Fibroblast of mammary gland (primary cell): ENCODE measurements around the gene SLC12A6.

Source experiments
- DNase-seq: peaks from one replicate; pipeline ENCODE4 v3.0.0-alpha.2; 2010; ENCODE audit warnings: low read depth
- H3K4me3 ChIP-seq: 2 replicates; pipeline ENCODE4 v1.5.1; 2011; ENCODE audit warnings: low read depth, mild to moderate bottlenecking, low read length, moderate library complexity; ENCODE audit not compliant: control insufficient read depth
- CTCF ChIP-seq: conservative IDR thresholded peaks from 2 replicates; pipeline ENCODE4 v1.5.1; 2011; ENCODE audit warnings: low read depth, low read length, inconsistent platforms; ENCODE audit not compliant: control insufficient read depth, insufficient read depth

Gene SLC12A6

DNA sequence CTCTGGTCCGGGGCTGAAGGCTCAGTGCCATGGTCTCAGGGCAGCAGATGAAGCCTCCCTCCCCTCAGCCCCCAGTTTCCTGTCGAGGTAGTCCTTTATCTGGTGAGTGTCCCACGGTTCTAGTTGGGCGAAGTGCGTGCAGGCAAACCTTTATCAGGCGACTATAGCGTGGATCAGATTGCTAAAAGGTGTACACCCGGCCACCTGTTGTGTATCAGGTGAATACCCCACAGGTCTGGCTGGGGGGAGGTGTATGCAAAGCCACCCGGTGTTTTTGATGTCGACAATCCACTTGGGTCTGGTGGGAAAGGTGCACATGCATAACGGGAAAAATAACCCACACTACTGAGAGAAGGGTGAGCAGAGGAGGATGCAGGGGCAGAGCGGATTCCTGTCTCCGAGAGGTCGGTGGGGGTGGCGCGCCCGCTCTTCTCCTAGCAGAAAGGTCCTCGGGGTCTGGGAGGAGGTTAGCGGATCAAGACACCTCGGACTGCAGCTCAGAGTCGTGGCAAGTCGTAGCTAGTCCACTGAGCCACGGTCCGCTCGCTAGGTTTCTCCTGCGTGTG lies 507 bp downstream of the SLC12A6 start:
- no peak for TF ChIP-seq CTCF
- DNase-seq = no peak
- H3K4me3 ChIP-seq = peak overlapping the region; percentile 85

- DNase-seq = no peak
- H3K4me3 ChIP-seq = no peak overlapping the region
Observed at GRCh38 chr15:34336231-34336990, 1.2 kb downstream of the SLC12A6 start.

DNA sequence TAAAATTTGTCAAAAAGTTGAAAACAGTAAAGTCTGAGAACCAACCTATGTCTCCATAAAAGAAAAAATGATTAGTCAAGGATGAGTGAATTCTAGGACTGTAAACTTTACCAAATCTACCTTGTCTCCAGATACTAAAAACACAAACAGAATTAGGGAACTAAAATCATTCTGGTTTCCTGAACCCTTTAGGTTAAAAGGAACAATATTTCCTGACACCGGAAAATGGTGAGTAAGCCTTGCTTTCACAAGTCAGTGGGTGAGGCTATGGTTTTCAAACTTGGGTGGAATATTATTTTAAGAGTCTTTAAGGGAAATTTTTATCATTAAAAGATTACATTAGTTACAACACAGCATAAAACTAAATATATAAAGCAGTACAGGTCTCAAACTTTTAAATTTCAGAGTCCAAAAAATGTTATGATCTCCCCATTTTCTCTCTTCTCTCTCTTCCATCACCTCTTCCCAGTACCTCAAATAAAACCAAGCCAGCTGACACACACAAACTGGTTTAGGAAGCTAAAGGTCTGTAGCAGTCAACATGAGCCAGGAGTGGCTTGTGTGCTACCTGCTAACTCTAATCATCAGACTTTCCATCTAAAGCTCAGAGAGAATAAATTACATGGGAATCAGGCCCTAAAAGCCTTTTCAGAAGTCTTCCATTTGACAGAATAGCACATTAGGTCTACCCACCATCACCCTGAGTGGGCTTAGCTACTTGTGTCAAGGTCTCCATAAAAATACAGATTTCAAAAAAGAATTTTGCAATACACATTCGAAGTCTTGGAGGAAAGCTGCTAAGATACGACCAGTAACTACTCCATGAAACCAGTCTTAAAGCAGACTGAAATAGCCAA lies 2.2 kb downstream of the SLC12A6 start:
- H3K4me3 ChIP-seq = no peak overlapping the region
- no peak for TF ChIP-seq CTCF
- DNase-seq = peak; percentile 38

More at GRCh38 chr15:34336231-34336990, 1.2 kb downstream of the SLC12A6 start:
- TF ChIP-seq CTCF = no peak

DNA sequence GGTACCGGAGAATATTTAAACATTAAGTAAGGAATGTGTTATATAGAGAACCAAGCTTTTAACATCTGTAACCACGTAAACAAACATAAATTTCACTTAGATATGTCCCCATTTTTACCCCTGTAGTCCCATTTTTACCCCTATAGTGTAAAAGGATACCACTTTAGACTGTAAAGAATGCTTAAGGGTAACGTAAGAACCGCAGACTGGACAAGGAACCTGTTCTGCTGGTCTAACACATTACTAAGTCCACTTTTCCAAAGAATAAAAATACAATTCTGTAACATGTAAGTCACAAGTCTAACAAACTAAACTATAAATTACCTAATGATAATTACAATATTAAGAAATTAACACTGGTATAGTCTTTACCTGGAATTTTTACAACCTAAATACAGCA lies 2.9 kb downstream of the SLC12A6 start:
- no peak for TF ChIP-seq CTCF
- DNase-seq = no peak
- H3K4me3 ChIP-seq = no peak overlapping the region

DNA sequence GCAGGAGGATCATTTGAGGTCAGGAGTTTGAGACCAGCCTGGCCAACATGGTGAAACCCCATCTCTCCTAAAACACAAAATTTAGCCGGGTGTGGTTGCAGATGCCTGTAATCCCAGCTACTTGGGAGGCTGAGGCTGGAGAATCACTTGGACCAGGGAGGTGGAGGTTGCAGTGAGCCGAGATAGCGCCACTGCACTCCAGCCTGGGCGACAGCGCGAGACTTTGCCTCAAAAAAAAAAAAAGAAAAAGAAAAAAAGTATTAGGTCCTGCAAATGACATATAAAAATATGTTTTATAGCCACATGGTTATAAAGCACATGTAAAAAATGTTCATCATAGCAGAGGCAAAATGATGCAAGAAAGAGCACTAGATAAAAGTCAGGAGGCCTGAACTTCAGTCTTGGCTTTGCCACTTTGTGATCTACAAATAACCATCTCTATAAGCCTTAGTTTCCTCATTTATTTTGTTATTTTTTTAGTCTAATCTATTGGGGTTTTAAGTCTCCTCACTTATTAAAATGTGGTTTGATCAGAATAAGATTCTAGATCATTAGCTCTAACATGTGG lies 4.9 kb downstream of the SLC12A6 start:
- no peak for DNase-seq
- TF ChIP-seq CTCF = no peak
- H3K4me3 ChIP-seq = no peak overlapping the region

DNA sequence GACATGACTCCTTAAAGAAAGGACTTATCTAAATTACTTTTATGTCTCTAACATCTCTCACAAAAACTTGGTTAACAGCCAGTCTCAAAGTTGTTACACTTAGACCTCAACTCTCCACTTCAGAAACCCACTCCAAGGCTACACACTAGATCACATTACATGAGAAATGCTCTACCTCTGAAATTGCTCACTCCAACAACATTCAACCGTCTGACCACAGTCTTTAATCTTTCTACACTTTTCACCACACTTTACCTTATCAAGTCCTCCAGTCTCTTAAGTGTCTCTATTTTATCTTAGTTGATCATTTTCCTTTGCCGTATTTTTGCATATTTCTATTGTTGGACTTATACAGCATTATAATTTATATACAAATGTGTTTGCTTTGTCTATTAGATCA lies 5.8 kb downstream of the SLC12A6 start:
- TF ChIP-seq CTCF = no peak
- no peak overlapping the region for H3K4me3 ChIP-seq
- DNase-seq = no peak
